PC-9 (cell line): ENCODE data around the gene DVL1.

Experiments used
- EZH2 ChIP-seq: fragments of 200-600 bp; sonication (generic); IDR thresholded peaks from 2 replicates; pipeline ENCODE4 v1.8.0; 2017; ENCODE audit warnings: antibody characterized with exemption, low read depth
- TF ChIP-seq, protein P1 (sequence below): fragments of 200-600 bp; sonication (generic); conservative IDR thresholded peaks from 2 replicates; pipeline ENCODE4 v1.6.1; 2017; ENCODE audit warnings: mixed run types, antibody characterized with exemption, mild to moderate bottlenecking, moderate library complexity

- TF ChIP-seq, protein P1, sequence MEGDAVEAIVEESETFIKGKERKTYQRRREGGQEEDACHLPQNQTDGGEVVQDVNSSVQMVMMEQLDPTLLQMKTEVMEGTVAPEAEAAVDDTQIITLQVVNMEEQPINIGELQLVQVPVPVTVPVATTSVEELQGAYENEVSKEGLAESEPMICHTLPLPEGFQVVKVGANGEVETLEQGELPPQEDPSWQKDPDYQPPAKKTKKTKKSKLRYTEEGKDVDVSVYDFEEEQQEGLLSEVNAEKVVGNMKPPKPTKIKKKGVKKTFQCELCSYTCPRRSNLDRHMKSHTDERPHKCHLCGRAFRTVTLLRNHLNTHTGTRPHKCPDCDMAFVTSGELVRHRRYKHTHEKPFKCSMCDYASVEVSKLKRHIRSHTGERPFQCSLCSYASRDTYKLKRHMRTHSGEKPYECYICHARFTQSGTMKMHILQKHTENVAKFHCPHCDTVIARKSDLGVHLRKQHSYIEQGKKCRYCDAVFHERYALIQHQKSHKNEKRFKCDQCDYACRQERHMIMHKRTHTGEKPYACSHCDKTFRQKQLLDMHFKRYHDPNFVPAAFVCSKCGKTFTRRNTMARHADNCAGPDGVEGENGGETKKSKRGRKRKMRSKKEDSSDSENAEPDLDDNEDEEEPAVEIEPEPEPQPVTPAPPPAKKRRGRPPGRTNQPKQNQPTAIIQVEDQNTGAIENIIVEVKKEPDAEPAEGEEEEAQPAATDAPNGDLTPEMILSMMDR: no peak
- TF ChIP-seq EZH2: no peak
Measured at GRCh38 chr1:1333551-1334241, 15.5 kb downstream of the DVL1 start.
